Mesenchymal stem cell (in vitro differentiated cells and primary cell): Measurements from ENCODE around the gene INAFM2.

Experiments
- DNase-seq: peaks from one replicate; pipeline ENCODE4 v3.0.0-alpha.2; 2013
- H2AFZ ChIP-seq: one replicate; pipeline ENCODE4 v1.6.1; 2013; ENCODE audit warnings: low read depth, mild to moderate bottlenecking, control low read depth, inconsistent platforms, low read length, moderate library complexity
- H2AK5ac ChIP-seq: 2 replicates; pipeline ENCODE4 v1.6.1; 2013; ENCODE audit warnings: low read length, moderate library complexity, mild to moderate bottlenecking, inconsistent platforms; ENCODE audit not compliant: severe bottlenecking
- H2BK120ac ChIP-seq: one replicate; pipeline ENCODE4 v1.6.1; 2013; ENCODE audit warnings: low read depth, mild to moderate bottlenecking, inconsistent platforms, low read length, moderate library complexity
- H2BK12ac ChIP-seq, 2 experiments: one replicate each; pipeline ENCODE4 v1.6.1; 2013; ENCODE audit warnings: inconsistent platforms in 2 of 2, low read length in 2 of 2, mild to moderate bottlenecking in 2 of 2, moderate library complexity in 2 of 2, control low read depth in 1 of 2
- H2BK15ac ChIP-seq: one replicate; pipeline ENCODE4 v1.6.1; 2013; ENCODE audit warnings: mild to moderate bottlenecking, low read depth, inconsistent platforms; ENCODE audit not compliant: poor library complexity, severe bottlenecking
- H2BK5ac ChIP-seq: 2 replicates; pipeline ENCODE4 v1.6.1; 2013; ENCODE audit warnings: low read depth, mild to moderate bottlenecking, low read length, control low read depth, inconsistent platforms; ENCODE audit not compliant: poor library complexity, severe bottlenecking
- H3K14ac ChIP-seq, 2 experiments: one replicate each; pipeline ENCODE4 v1.6.1; 2013; ENCODE audit warnings: inconsistent platforms in 2 of 2, low read length in 2 of 2, control low read depth in 1 of 2, mild to moderate bottlenecking in 1 of 2, moderate library complexity in 1 of 2
- H3K18ac ChIP-seq, 2 experiments: one replicate each; pipeline ENCODE4 v1.6.1; 2013; ENCODE audit warnings: inconsistent platforms in 2 of 2, low read length in 2 of 2, control low read depth in 1 of 2, low read depth in 1 of 2, mild to moderate bottlenecking in 1 of 2
- H3K23ac ChIP-seq, 2 experiments: one replicate each; pipeline ENCODE4 v1.6.1; 2013; ENCODE audit warnings: inconsistent platforms in 2 of 2, low read length in 2 of 2, mild to moderate bottlenecking in 2 of 2, moderate library complexity in 2 of 2, control low read depth in 1 of 2
- H3K27ac ChIP-seq: 2 replicates; pipeline ENCODE4 v1.5.1; 2013; ENCODE audit warnings: mild to moderate bottlenecking, moderate library complexity, low read length, control low read depth, inconsistent platforms; ENCODE audit not compliant: poor library complexity, severe bottlenecking
- H3K27me3 ChIP-seq, 2 experiments: 2 replicates each; pipeline versions ENCODE4 v1.6.1 to v1.7.0; 2013; ENCODE audit warnings: low read length in 2 of 2, mild to moderate bottlenecking in 2 of 2, moderate library complexity in 2 of 2, control low read depth in 1 of 2, inconsistent platforms in 1 of 2; ENCODE audit not compliant: control insufficient read depth in 1 of 2, insufficient read depth in 1 of 2
- H3K36me3 ChIP-seq, 2 experiments: 2 replicates each; pipeline versions ENCODE4 v1.6.1 to v1.7.0; 2013; ENCODE audit warnings: low read length in 2 of 2, control low read depth in 1 of 2, inconsistent platforms in 1 of 2, low read depth in 1 of 2, mild to moderate bottlenecking in 1 of 2; ENCODE audit not compliant: insufficient read depth in 2 of 2, control insufficient read depth in 1 of 2
- H3K4ac ChIP-seq, 2 experiments: one replicate each; pipeline ENCODE4 v1.6.1; 2013; ENCODE audit warnings: inconsistent platforms in 2 of 2, low read length in 2 of 2, mild to moderate bottlenecking in 2 of 2, moderate library complexity in 2 of 2, control low read depth in 1 of 2, low read depth in 1 of 2
- H3K4me1 ChIP-seq: 2 replicates; pipeline ENCODE4 v1.6.1; 2013; ENCODE audit warnings: low read depth, low read length, control low read depth; ENCODE audit not compliant: control insufficient read depth, insufficient read depth
- H3K4me2 ChIP-seq: 2 replicates; pipeline ENCODE4 v1.6.1; 2013; ENCODE audit warnings: low read length, mild to moderate bottlenecking, inconsistent platforms; ENCODE audit not compliant: poor library complexity, severe bottlenecking
- H3K4me3 ChIP-seq, 2 experiments: 2 replicates each; pipeline versions ENCODE4 v1.5.1 to v1.7.0; 2013; ENCODE audit warnings: low read length in 2 of 2, mild to moderate bottlenecking in 2 of 2, control low read depth in 1 of 2, low read depth in 1 of 2; ENCODE audit not compliant: insufficient read depth in 1 of 2
- H3K79me1 ChIP-seq: replicated peaks from 2 replicates; pipeline ENCODE4 v1.6.1; 2013; ENCODE audit warnings: mild to moderate bottlenecking, control low read depth, low read length, inconsistent platforms; ENCODE audit not compliant: poor library complexity, severe bottlenecking
- H3K9ac ChIP-seq: 2 replicates; pipeline ENCODE4 v1.7.0; 2013; ENCODE audit warnings: mild to moderate bottlenecking, low read length, moderate library complexity
- H3K9me3 ChIP-seq: 2 replicates; pipeline ENCODE4 v1.7.0; 2013; ENCODE audit warnings: mild to moderate bottlenecking, low read length; ENCODE audit not compliant: control insufficient read depth
- H4K8ac ChIP-seq: one replicate; pipeline ENCODE4 v1.6.1; 2013; ENCODE audit warnings: inconsistent platforms, mild to moderate bottlenecking, low read length, moderate library complexity
- H4K91ac ChIP-seq: one replicate; pipeline ENCODE4 v1.6.1; 2013; ENCODE audit warnings: mild to moderate bottlenecking, low read length, inconsistent platforms
- WGBS: methylation state at CpG from one replicate; pipeline ENCODE4 v1.1.7; 2013; ENCODE audit warnings: mixed read lengths; 5-methylcytosine and 5-hydroxymethylcytosine counted together

INAFM2 gene

DNA sequence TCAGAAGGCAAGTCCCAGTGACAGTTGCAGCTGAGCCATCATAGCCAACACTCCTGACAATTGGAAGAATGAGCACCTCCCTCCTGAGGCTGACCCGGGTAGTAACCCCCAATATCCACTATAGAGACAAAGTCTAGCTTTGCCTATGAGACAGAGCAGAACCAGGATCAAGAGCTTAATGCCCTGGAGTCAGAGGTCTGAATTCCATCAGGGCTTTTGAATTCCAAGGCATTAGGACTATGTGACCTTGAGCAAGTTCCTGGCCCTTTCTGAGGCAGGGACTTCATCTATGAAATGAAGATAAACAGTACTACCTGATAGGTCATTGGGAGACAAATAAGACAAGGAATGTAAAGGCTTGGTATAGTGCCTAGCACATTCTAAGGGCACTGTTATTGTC, 3.1 kb upstream of the INAFM2 start:
- H3K9me3 ChIP-seq, result no peaks in the 10 kb centered on the region
- H3K4me1 ChIP-seq, result peaks cover 12% of the 10 kb centered on the region
- DNase-seq, result no peak
- no peak overlapping the region for H3K9ac ChIP-seq
- H3K14ac ChIP-seq, result no peak overlapping the region
- H3K79me1 ChIP-seq, result no peaks in the 10 kb centered on the region
- H2AFZ ChIP-seq, result no peak overlapping the region
- no peak overlapping the region for H3K27ac ChIP-seq
- no peak overlapping the region for H3K4me2 ChIP-seq
- H2BK15ac ChIP-seq, result no peak overlapping the region
- H3K23ac ChIP-seq, result peak overlapping the region in 1 of 2 experiments; percentile 17
- H3K18ac ChIP-seq, result peak overlapping the region in 1 of 2 experiments; percentile 19
- H4K8ac ChIP-seq, result no peak overlapping the region
- no peak overlapping the region for H2BK5ac ChIP-seq
- WGBS, result 95% methylated on average over 1 of the region's 1 CpG
- H3K4me3 ChIP-seq, result no peak overlapping the region
- no peak overlapping the region for H3K4ac ChIP-seq
- H2AK5ac ChIP-seq, result no peak overlapping the region
- H4K91ac ChIP-seq, result no peak overlapping the region
- H3K36me3 ChIP-seq, result no peaks in the 10 kb centered on the region
- H2BK120ac ChIP-seq, result no peak overlapping the region
- no peak overlapping the region for H2BK12ac ChIP-seq
- H3K27me3 ChIP-seq, result peaks cover 3 to 11% of the 10 kb centered on the region in 2 experiments

GRCh38 chr15:40320931-40321371, 2.5 kb upstream of the INAFM2 start:
- Histone ChIP-seq H3K79me1 (no peaks in the 10 kb centered on the region), H2BK15ac (no peak overlapping the region), H3K9ac (no peak overlapping the region), H3K36me3 (no peaks in the 10 kb centered on the region), H3K14ac (no peak overlapping the region), H2BK12ac (peak overlapping the region in 1 of 2 experiments; percentile 42), H4K8ac (no peak overlapping the region), H3K4me2 (no peak overlapping the region), H2AK5ac (no peak overlapping the region), H3K4me1 (peaks cover 13% of the 10 kb centered on the region), H3K23ac (no peak overlapping the region), H3K18ac (no peak overlapping the region), H2AFZ (no peak overlapping the region), H3K27ac (no peak overlapping the region), H3K4ac (no peak overlapping the region), H2BK5ac (no peak overlapping the region), H4K91ac (no peak overlapping the region), H3K4me3 (no peak overlapping the region), H3K27me3 (peaks cover 3 to 9% of the 10 kb centered on the region in 2 experiments), H3K9me3 (no peaks in the 10 kb centered on the region), H2BK120ac (no peak overlapping the region)
- DNase-seq, result peak; percentile 80
- 0% methylated on average over 2 of the region's 2 CpGs for WGBS

- peaks cover 22% of the 10 kb centered on the region for H3K4me1 ChIP-seq
- H3K36me3 ChIP-seq, result peaks cover 0 to 4% of the 10 kb centered on the region in 2 experiments
- H3K14ac ChIP-seq, result peak overlapping the region in 1 of 2 experiments; percentile 47
- peak; percentile 63 for DNase-seq
- no peak overlapping the region for H2BK5ac ChIP-seq
- H2AFZ ChIP-seq, result no peak overlapping the region
- no peak overlapping the region for H2BK15ac ChIP-seq
- peaks cover 0 to 3% of the 10 kb centered on the region in 2 experiments for H3K27me3 ChIP-seq
- peak overlapping the region in 1 of 2 experiments; percentile 21 for H3K4ac ChIP-seq
- no peak overlapping the region for H3K9ac ChIP-seq
- H3K23ac ChIP-seq, result peak overlapping the region in 1 of 2 experiments; percentile 70
- no peaks in the 10 kb centered on the region for H3K9me3 ChIP-seq
- H4K91ac ChIP-seq, result peak overlapping the region; percentile 48
- H4K8ac ChIP-seq, result peak overlapping the region; percentile 92
- 10% methylated on average over 26 of the region's 26 CpGs for WGBS
- H2BK12ac ChIP-seq, result peak overlapping the region in 1 of 2 experiments; percentile 40
- H2AK5ac ChIP-seq, result no peak overlapping the region
- peak overlapping the region; percentile 69 for H3K4me2 ChIP-seq
- H2BK120ac ChIP-seq, result no peak overlapping the region
- H3K27ac ChIP-seq, result peak overlapping the region; percentile 24
- H3K18ac ChIP-seq, result peak overlapping the region; percentile 5 to 70
- no peaks in the 10 kb centered on the region for H3K79me1 ChIP-seq
- peak overlapping the region; percentile 18 to 70 for H3K4me3 ChIP-seq
Measured at GRCh38 chr15:40322531-40323238, 807 bp upstream of the INAFM2 start.
